Esophagus muscularis mucosa (tissue), 3 donors: ENCODE measurements around the gene ATP7A.

ENCODE experiments used
- CTCF ChIP-seq, 3 experiments: fragments of 200-600 bp in 2 of 3; fragments of 450-650 bp in 1 of 3; sonication (generic) in 2 of 3; IDR thresholded peaks; one replicate each; pipeline ENCODE4 v1.5.1; 2017 to 2019; ENCODE audit warnings: antibody characterized with exemption in 3 of 3, mild to moderate bottlenecking in 2 of 3, moderate library complexity in 1 of 3
- EP300 ChIP-seq: sonication (generic); formaldehyde crosslinking; IDR thresholded peaks from one replicate; pipeline ENCODE4 v1.6.1; 2017; ENCODE audit warnings: antibody characterized with exemption

DNA sequence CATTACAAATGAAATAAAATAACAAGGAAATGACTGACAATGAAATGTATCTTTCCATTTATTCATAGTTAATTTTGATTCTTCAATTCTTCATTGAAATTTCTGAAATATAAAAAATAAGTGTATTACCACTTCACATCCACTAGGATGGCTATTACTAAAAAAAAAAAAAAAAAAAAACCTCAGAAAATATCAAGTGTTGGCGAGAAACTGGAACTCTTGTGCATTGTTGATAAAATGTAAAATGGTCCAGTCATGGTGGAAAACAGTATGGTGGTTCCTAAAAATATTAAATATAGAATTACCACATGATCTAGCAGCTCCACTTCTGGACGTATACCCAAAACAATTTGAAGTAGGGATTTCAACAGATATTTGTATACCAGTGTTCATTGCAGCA, 36.1 kb downstream of the ATP7A start:
- TF ChIP-seq EP300 = no peak
- TF ChIP-seq CTCF (IDR thresholded peaks at IDR 0.05) = peak in 1 of 3 experiments; percentile 10
